ENCODE results near the gene MEF2B.
"Not testable (repeated sequence)": the region's sequence is repeated elsewhere in the genome, so short reads cannot be mapped to it uniquely, and the experiment has no call there.

The MEF2B gene

DNA sequence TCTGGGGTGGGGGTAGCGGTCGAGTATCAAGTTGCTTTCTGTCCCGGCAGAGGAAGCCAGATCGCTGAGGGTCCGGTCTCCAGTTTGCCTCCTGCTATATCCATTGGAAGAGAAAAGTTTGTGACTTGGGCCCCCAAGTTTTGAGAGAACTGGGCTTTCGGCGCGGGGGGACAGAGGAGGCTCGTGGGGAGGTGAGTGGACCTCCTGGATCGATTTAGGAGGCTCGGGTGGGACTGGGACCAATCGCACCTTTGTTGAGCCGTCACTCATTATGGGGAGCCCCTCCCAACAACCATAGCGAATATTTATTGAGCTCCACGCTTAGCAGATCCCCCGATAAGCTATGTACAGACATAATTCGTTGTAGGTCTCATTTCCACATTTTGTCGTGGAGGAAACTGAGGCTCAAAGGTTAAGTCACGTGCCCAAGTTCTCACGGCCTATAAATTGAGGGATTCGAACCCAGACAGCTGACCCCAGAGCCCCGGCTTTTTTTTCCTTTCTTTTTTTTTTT, 22.9 kb upstream of the MEF2B start:
- no peak for DNase-seq

DNA sequence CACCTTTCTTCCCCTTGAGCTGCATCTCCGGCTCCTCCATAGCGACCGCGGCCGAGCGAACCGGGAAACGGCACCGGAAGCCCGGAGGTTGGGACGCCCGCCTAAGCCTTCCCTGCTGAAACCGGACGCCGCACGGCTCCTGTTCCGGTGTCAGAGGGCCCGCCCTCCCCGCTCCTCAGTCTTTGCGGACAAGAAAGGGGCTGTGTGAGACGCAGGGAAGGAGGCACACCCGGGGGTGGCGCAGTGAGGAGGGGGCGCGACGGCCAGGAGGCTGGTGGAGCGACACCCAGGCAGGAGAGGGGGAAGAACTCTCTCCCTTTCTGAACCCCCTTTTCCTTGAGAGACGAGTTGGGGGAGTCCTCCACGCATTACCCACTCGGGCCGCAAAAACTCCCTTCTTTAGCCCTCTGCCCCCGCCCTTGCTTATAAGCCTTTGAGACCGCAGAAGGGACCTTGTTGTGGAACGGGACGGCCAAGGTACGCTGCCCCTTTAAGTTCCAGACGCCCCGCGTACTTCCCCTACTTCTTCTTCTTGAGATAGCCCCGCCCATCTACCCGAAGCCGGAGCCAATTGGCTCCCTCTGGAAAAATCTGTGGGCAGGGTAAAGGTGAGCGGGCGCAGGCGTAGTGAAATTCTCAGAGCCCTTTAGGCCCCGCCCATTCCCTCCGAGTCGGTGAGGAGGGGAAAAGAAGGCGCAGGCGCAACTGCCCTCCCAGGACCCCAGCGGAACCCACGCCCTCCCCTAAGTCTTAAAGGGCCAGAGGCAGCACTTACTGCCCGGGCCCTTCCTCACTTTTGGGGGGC, 22.2 kb upstream of the MEF2B start, which contains the start of the genes BORCS8 and RFXANK:
BORCS8 (minus strand) TSS at position 75 of the 805 bp plus-strand sequence; CDS start at position 40, 35 bp downstream.
RFXANK (plus strand) TSS at position 181 of the 805 bp plus-strand sequence. CDS start 1,689 bp downstream, outside the sequence.
- peak; percentile 80 for DNase-seq

DNA sequence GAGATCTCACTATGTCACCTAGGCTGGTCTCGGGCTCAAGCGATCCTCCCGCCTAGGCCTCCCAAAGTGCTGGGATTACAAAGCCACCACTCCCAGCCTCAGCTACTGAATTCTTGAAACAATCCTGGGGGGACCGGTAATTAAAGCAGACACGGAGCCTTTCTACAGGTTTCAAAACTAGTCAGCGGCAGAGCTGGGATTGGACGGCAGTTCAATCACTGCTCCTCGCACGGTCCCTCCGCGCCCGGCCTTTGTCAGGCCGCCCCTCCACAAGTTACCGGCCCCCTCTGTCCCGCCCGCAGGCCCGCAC, 21.7 kb upstream of the MEF2B start:
- no peak for DNase-seq

DNA sequence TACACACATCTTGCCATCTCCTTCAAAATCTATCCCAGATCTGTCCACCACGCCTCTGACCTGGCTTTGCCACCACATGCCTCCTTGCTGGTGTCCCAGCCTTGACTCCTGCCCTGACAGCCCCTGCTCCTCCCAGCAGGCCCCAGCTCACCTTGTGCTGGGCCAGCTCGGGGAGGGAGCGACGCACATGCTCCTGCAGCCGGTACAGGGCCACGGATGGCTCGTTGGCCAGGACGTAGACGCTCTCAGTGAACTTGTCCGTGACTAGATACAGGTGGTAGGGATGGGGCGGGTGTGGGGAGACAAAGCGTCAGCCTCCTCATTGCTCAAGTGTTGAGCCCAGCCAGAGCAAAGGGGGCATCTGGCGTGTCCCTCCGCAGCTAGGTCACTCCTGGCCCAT, 16.7 kb upstream of the MEF2B start:
- DNase-seq, result no peak

DNA sequence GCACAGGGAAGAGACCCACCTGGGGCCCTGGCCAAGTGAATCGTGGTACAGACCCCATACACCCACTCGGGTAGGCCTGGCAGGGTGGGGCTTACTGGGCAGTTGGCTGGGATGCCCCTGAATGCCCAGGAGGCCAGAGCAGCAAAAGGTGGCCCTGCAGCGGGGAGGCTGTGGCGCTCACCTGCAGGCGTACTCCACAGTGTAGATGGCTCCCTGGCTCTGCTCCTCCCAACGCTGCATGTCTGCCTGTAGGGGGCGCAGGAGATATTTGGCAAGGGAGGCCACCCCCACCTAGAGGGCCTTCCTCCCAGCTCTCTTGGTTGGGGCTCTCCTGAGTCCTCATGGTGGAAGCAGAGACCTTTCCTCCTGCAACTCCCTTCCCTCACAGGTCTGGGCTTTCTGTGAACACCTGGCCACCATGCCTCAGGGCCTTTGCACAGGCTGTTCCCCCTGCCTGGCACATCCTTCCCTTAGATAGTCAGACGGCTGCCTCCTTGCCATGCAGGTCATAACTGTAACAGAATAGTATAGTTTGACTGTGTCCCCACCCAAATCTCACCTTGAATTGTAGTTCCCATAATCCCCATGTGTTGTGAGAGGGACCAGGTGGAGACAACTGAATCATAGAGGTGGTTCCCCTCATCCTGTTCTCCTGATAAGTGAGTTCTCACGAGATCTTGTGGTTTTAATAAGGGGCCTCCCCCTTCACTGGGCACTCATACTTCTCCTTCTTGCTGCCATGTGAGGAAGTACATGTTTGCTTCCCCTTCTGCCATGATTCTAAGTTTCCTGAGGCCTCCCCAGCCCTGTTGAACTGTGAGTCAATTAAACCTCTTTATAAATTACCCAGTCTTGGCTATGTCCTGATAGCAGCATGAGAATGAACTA, 16.0 kb upstream of the MEF2B start:
- DNase-seq, result no peak

DNA sequence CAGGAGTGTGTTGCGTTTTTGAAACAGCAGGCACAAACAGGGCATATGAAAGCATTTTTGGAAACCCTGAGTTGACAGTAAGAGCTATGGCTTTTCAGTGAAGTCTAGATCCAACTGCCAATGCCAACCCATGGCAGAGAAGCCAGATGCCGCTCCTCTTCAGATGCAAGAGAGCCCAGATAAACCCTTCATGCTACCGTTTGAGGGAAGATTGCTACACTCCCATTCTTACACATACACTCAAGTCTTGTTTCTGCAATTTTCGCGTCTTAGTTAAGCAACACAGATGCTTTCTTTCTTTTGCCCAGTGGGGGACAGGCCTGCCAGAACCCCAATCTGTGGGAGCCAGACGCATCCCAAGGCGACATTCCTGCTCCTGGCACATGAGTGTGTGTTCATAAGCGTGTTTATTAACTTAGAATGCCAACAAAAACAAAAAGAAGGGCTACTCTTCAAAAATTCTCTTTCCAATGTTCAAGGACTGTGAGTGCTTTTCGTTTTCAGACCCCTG, 11.5 kb upstream of the MEF2B start:
- no peak for DNase-seq

DNA sequence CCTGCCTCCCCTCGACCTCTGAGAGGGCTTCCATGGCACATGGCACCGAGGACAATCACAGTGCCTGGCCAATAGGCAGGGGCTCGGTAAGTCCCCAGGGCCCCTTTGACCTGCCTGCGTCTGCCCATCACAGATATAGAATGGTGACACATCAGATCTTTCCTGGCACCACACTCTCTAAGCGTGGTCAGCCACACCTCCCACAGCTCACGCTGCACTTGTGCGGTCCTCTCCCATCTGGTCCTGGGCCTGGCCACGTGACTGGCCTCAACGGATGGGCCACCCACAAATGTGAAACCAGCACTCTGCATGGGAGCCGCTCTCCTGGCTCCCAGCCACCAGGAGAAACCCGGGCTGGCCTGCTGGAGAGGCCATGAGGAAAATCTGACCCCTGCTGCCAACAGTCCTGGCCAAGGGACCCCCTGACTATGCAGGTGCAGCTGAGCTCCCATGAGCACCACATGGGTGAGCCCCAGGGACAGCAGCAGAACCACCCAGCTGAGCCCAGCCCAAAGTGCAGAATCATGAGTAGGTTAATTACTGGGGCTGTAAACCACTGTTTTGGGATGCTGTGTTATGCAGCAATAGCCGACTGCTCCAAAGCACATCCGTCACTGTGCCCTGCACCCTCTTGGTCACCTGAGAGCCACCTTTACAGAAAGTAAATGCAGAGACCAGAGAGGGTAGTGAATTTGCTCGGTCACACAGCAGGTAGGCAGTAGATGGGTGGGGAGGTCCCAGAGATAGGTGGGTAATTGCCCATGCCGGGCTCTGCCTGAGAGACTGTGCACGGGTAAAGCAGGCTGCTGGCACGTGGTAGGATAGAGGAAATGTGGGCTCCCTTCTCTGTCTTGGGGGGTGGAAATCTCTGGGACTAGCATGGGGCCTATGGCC, 9.7 kb upstream of the MEF2B start:
- DNase-seq, result no peak

DNA sequence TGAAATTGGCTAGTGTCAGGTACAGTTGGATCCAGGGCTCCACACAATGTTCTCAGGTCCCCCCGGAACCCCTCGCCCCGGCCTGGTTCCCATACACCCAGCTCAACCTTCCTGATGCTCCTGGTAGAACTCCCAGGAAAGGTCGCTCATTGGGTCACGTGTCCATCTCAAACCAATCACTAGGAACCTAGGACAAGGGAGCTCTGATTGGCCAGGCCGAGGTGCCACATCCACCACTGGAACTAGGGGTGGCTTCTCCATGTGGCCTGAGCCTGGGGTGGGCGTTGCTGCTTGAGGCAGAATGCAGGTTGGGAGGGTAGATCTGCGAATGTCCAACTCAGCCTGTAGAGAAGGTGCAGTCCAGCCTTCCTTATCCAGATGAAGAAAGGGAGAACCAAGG, 6.9 kb upstream of the MEF2B start:
- DNase-seq, result no peak

DNA sequence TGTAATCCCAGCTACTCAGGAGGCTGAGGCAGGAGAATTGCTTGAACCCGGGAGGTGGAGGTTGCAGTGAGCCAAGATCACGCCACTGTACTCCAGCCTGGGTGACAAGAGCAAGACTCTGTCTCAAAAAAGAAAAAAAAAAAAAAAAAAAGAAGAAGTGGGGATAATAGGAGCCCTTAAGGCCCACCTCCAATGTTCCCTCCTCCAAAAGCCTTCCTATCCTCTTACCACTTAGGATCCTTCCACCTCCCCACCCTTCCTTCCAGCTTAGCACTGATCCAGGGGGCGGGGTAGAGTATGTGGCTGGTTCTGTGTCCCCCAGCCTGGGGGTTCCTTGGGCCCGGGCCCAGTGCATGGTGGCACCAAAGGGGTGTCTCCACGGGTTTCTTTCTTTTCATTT, 3.2 kb upstream of the MEF2B start:
- not testable (repeated sequence) for DNase-seq

DNA sequence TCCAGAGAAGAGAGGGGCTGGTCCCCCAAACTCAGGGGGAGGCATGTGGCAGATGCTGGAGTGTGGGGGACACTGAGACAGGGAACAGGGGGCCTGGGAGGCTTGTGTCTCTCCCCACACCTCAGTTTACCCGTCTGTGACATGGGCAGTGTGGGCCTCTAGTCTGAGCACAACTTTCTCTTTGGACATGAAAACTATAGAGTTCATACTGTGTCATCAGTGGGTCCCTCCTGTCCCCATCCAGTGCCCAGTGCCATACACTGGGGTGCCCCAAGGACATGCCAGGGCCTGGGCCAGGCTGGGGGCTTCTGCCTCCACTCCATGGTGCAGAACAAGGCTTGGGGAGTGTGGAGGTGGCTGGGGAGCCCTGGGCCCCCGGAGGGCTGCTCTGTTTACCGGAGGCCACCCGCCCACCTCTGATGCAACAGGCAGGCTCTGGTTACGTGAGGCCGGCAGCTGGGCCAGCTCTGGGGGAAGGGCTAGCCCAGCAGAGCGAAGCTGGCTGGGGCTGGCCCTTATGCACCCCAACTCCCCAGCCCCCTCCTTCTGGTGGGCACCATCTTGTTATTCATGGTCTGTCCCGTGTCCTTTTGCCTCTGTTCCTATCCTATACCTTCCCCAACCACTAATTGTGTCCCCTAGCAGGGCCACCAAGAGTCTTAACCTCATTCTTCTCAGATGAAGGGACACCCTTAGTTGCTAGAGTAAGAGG, 1.9 kb upstream of the MEF2B start:
- no peak for DNase-seq

DNA sequence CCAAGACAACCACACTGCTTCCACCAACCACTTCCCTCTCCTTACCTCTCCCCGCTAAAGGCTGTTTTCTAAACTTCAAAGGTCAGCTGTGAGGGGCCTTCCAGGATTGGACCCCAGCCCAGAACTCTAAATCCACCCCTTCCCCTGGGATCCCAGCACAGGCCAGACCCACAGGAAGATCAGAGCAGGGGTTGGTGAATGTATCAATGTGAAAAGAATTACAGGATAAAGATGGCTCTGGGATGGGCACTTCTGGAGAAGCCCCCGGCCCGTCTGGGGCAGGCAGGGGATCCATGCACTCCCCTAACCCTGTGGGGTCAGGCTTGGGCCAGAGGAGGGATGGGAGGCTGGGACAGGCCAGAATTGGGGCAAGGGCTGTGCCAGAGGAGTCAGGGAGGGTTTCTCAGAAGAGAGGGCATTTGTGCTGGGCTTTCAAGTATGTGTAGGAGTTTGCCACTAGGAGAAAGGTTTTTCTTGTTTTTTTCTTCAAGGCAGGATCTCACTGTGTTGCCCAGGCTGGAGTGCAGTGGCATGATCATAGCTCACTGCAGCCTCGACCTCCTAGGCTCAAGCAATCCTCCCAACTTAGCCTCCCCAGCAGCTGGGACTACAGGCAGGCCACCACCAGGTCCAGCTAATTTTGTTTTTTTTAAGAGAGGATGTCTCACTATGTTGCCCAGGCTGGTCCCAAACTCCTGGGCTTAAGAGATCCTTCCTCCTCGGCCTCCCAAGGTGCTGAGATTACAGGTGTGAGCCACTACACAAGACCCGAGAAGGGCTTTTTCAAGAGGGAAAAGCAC, 1.0 kb upstream of the MEF2B start:
- no peak for DNase-seq

DNA sequence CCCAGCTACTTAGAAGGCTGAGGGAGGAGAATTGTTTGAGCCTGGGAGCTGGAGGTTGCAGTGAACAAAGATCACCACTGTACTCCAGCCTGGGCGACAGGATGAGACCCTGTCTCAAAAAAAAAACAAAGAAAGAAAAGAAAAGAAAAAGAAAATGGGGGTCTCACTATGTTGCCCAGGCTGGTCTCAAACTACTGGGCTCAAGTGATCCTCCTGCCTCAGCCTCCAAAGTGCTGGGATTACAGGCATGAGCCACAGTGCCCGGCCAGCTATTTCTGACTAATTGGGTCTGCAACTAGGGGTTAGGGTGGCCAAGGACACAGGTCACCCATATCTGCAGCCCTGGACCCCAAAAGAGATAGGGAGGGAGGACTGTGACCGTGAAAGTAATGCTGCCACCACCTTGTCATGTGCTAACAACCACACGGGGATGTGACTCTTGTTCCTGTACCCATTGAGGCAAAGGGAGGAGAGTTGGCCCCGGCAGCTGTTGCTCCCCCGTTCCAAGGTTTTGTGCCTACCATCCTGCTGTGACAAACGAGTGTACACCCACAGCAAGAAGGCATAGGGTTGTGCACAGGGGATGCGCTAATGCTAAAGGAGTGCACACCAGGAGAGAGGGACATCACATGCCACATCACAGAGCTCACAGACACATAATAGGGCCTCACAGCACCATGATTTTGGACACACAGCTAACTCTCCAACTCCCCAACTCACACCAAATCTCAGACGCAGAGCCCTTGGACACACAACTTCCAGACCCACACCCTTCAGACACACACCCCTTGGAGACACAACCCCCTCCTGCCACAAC, 619 bp downstream of the MEF2B start:
- no peak for DNase-seq

DNA sequence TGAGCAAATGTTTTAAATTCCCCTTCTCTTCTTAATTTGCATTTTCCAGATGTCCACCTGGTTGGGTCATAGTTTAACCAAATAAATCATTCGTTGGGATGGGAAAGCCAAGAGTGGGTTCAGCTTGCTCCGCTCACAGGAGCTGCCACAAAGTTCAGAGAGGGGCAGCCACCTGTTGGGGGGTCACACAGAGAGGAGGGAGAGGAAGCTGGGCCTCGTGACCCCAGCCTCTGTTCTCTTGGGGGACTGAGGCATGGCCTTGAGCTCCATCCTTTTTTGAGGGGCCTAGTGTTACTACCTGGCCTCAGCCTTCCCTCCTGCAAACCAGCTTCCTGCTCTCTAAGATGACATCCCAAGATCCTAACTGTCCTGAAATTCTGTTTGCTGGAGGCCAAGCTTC, 2.5 kb downstream of the MEF2B start:
- DNase-seq, result no peak

DNA sequence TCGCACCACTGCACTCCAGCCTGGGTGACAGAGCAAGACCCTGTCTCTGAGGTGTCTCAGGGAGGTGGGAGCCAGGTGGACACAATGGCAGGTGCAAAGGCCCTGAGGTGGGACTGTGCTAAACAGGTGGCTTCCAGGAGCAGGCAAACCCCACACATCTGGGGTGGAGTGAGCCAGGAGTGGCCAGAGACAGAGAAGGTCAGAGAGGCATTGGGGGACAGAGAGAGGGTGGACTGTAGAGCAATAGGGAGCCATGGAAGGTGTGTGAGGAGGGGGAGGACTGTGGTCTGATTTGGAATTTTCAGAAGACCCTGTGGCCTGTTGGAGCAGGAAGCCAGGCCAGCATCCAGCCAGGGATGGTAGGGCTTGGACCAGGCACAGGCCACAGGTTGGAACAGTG, 4.7 kb downstream of the MEF2B start:
- no peak for DNase-seq

DNA sequence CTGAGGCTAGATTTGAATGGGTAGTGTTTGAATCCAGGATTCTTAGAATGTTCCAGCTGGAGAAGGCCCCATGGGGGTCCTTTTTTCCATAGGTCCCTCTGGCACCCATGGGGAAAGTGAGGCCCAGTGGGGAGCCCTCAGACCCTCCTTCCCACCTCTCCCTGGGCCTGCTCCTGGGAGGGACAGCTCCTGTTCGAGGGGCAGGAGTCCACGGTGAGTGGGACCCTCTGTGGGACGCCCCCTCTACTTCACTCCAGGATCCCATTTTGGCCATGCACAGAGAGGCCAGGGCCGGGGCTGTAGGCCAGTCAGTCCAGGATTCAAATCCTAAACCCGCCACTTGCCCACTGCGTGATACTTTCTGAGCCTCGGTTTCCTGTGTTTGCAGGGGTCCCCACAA, 7.6 kb downstream of the MEF2B start:
- DNase-seq, result no peak

DNA sequence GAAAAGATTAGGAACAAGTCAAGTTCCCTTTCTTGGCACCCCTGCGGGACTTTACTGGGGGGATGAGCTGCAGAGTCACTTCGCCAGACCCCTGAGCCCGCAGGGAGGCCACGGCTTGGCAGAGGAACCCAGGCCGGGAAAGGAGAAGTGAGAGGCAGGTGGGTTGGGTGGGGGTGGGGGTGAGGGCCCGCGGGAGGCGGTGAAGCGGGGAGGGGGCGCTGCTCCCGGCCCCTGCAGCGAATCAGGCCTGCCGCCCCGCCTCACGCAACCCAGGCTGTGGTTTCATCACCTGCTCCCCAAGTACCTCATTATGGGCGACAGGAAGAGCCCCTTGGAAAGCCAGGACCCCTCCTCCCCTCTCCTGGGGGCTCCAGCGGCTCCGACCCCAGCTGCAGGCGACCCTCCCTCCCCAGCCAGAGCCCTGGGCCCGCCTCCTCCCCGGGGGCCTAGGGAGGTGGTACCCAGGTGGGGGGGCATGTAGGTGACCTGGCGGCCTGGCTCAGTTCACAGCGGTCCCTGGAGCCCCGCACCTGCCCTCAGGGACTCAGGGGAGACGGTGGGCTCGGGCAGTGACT, 9.5 kb downstream of the MEF2B start:
- DNase-seq, result no peak

DNA sequence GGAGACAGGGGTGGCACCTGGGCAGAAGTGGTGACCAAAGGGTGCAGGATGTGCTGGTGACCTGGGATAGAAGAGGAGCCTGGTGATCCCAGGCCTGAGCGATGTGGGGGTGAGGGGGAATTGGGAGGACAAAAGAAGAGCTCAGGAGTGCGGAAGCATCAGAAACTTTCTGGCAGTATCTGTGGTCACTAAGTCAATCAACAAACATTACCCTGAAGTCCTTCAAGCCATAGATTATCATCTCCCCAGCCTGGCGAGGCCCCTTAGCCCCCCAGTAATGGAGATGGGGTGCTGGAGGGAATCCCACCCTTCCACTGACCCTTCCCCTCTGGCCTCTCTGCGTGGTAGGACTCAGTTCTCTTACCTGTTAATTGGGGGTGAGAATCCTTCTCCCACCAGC, 10.5 kb downstream of the MEF2B start:
- no peak for DNase-seq

DNA sequence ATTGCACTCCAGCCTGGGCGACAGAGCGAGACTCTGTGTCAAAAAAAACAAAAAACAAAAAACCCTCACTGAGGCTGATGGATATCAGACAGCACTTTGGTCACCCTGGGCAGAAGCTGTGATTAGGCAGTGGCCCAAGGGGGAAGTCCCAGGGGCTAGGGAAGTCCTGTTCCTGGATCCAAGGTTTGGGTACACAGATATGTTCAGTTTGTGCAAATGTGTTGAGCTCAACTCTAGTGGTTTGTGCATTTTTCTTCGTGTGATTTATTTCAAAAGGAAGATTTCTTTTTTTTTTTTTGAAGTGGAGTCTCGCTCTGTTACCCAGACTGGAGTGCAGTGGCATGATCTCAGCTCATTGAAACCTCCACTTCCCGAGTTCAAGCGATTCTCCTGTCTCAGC, 12.3 kb downstream of the MEF2B start:
- no peak for DNase-seq

DNA sequence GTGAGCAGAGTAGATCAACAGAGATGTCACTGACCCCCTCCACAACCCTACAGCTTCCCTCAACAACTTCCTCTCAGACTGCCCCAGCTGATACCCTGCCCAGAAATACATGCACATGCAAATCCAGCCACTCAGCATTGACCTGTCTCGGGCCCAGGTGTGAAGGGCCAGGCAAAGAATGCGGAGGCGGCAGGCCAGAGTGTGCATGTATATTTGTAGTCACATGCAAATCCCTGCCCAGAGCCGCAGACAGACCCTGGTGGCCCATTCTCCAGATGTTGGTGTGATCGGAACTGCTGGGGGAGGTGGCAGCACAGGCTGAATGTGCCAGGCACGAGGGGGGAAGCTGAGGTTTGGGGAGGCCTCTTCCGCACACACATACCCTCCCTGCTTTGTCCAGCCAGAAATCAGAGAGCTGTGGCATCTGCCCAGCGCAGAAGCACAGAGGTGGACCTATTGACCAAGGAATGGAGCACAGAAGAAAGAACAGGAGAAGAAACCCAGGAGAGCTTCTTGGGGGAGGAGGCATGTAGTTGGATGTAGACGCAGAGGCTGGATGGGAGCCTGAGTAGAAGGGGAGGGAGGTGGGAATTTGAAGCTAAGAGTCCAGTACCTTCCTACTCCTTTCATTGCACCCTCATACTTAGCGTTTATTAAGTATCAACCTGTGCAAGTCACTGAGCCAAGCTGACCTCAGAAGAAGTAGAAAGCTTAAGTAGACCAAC, 14.4 kb downstream of the MEF2B start:
- DNase-seq, result no peak

Measured in NCI-H187 treated with DMSO at 0.1 percent for 48 hours (cell line).